IMR-90 (cell line): Measurements from ENCODE around the gene MRC1. TPM values are rescaled to one million over a fixed set of nuclear protein-coding genes. Genes with fewer than 3 reads are reported as not detected.

Experiments
- ATAC-seq: fragments of 200-7000 bp; cut with Tn5 transposase; 2 replicates; pipeline ENCODE4 v1.9.1; 2020; ENCODE audit warnings: low read depth, mild to moderate bottlenecking, moderate library complexity
- BruUV-seq: library from RNA; stranded (reverse); fragments of 400-500 nt; replicated peaks from 2 replicates; lab custom pipeline; 2021; lab: Mats Ljungman, UMichigan
- CTCF ChIA-PET: fragments of 300-600 bp; formaldehyde crosslinking; extraction: SDS; loops from one replicate; lab custom pipeline; 2021; ENCODE audit warnings: antibody characterized with exemption; lab: Yijun Ruan, JAX
- POLR2A ChIA-PET: fragments of 300-600 bp; sonication (Branson Sonifier 250); formaldehyde crosslinking; loops from one replicate; lab custom pipeline; 2022; ENCODE audit warnings: antibody characterized with exemption; ENCODE audit not compliant: unreplicated experiment; lab: Charles Lee
- DNase-seq: peaks from one replicate; pipeline ENCODE4 v3.0.0; 2013
- H2AFZ ChIP-seq: replicated peaks from 2 replicates; pipeline ENCODE3; 2013; ENCODE audit warnings: low read length, mild to moderate bottlenecking; ENCODE audit not compliant: poor library complexity
- H2AK5ac ChIP-seq: 2 replicates; pipeline ENCODE4 v1.6.1; 2013; ENCODE audit warnings: low read depth, low read length, inconsistent platforms
- H2AK9ac ChIP-seq: replicated peaks from 2 replicates; pipeline ENCODE3; 2013; ENCODE audit warnings: mild to moderate bottlenecking, low read depth, low read length, moderate library complexity; ENCODE audit not compliant: poor library complexity
- H2BK120ac ChIP-seq: 2 replicates; pipeline ENCODE4 v1.6.1; 2013; ENCODE audit warnings: low read depth, low read length, inconsistent platforms
- H2BK15ac ChIP-seq: 3 replicates; pipeline ENCODE4 v1.6.1; 2013; ENCODE audit warnings: low read depth, low read length, inconsistent platforms
- H2BK20ac ChIP-seq: 2 replicates; pipeline ENCODE4 v1.6.1; 2013; ENCODE audit warnings: low read depth, mild to moderate bottlenecking, inconsistent platforms, low read length, moderate library complexity
- H2BK5ac ChIP-seq: 2 replicates; pipeline ENCODE4 v1.6.1; 2013; ENCODE audit warnings: mild to moderate bottlenecking, low read depth, low read length, inconsistent platforms; ENCODE audit not compliant: poor library complexity, severe bottlenecking
- H3K14ac ChIP-seq: replicated peaks from 2 replicates; pipeline ENCODE4 v1.6.1; 2013; ENCODE audit warnings: low read depth, low read length, inconsistent platforms
- H3K18ac ChIP-seq: 2 replicates; pipeline ENCODE4 v1.6.1; 2013; ENCODE audit warnings: low read depth, low read length, control low read depth
- H3K23ac ChIP-seq: 2 replicates; pipeline ENCODE4 v1.6.1; 2013; ENCODE audit warnings: low read depth, low read length, inconsistent platforms
- H3K27ac ChIP-seq: 2 replicates; pipeline ENCODE4 v1.5.1; 2013; ENCODE audit warnings: mild to moderate bottlenecking, control low read depth, low read length; ENCODE audit not compliant: insufficient read depth
- H3K27me3 ChIP-seq: 2 replicates; pipeline ENCODE4 v1.6.1; 2013; ENCODE audit warnings: low read length; ENCODE audit not compliant: control insufficient read depth, insufficient read depth
- H3K36me3 ChIP-seq: 2 replicates; pipeline ENCODE4 v1.6.1; 2013; ENCODE audit warnings: low read length, mixed read lengths; ENCODE audit not compliant: control insufficient read depth, insufficient read depth
- H3K4ac ChIP-seq: 2 replicates; pipeline ENCODE4 v1.6.1; 2013; ENCODE audit warnings: low read depth, low read length, inconsistent platforms
- H3K4me1 ChIP-seq: 2 replicates; pipeline ENCODE4 v1.6.1; 2013; ENCODE audit warnings: low read length, mixed read lengths; ENCODE audit not compliant: control insufficient read depth, insufficient read depth
- H3K4me2 ChIP-seq: 2 replicates; pipeline ENCODE4 v1.6.1; 2013; ENCODE audit warnings: low read depth, mild to moderate bottlenecking, control low read depth, low read length, moderate library complexity
- H3K4me3 ChIP-seq: 2 replicates; pipeline ENCODE4 v1.5.1; 2013; ENCODE audit warnings: low read depth, mild to moderate bottlenecking, control low read depth, low read length, moderate library complexity; ENCODE audit not compliant: insufficient read depth
- H3K56ac ChIP-seq: 2 replicates; pipeline ENCODE4 v1.6.1; 2013; ENCODE audit warnings: low read length, inconsistent platforms; ENCODE audit not compliant: insufficient read depth; ENCODE audit errors: extremely low read depth
- H3K79me1 ChIP-seq, 2 experiments: 2 replicates each; pipeline ENCODE4 v1.6.1; 2013; ENCODE audit warnings: low read length in 2 of 2, inconsistent platforms in 1 of 2, low read depth in 1 of 2
- H3K9ac ChIP-seq: 2 replicates; pipeline ENCODE4 v1.6.1; 2013; ENCODE audit warnings: low read depth, low read length, control low read depth
- H3K9me1 ChIP-seq: 2 replicates; pipeline ENCODE4 v1.6.1; 2013; ENCODE audit warnings: low read length, inconsistent platforms; ENCODE audit not compliant: insufficient read depth
- H3K9me3 ChIP-seq: 2 replicates; pipeline ENCODE4 v1.6.1; 2013; ENCODE audit warnings: low read length; ENCODE audit not compliant: control insufficient read depth, insufficient read depth
- H4K20me1 ChIP-seq: 2 replicates; pipeline ENCODE4 v1.6.1; 2013; ENCODE audit warnings: low read length, inconsistent platforms; ENCODE audit not compliant: insufficient read depth
- H4K5ac ChIP-seq: 2 replicates; pipeline ENCODE4 v1.6.1; 2013; ENCODE audit warnings: mild to moderate bottlenecking, low read depth, low read length, control low read depth
- H4K8ac ChIP-seq, 2 experiments: 2 replicates each; pipeline ENCODE4 v1.6.1; 2013; ENCODE audit warnings: low read depth in 2 of 2, low read length in 2 of 2, control low read depth in 1 of 2, inconsistent platforms in 1 of 2
- H4K91ac ChIP-seq: 2 replicates; pipeline ENCODE4 v1.6.1; 2013; ENCODE audit warnings: low read depth, low read length, inconsistent platforms; ENCODE audit not compliant: insufficient read depth
- BHLHE40 ChIP-seq: fragments of 150-350 bp; IDR thresholded peaks from 2 replicates; pipeline ENCODE4 v1.6.1; 2016; ENCODE audit warnings: mild to moderate bottlenecking, low read depth, low read length
- CHD1 ChIP-seq: IDR thresholded peaks from 2 replicates; pipeline ENCODE4 v1.6.1; 2012; ENCODE audit warnings: low read depth, low read length, improper control_type of control experiment
- RFX5 ChIP-seq: IDR thresholded peaks from 2 replicates; pipeline ENCODE4 v1.8.0; 2012; ENCODE audit warnings: low read depth, mild to moderate bottlenecking, low read length, moderate library complexity
- WGBS, 2 experiments: methylation state at CpG; one replicate each; pipeline versions ENCODE4 v1.1.5 to v1.1.7; 2013; ENCODE audit warnings: missing lambda C conversion rate in 2 of 2; ENCODE audit not compliant: insufficient read length in 1 of 2; ENCODE audit errors: extremely low coverage in 2 of 2; 5-methylcytosine and 5-hydroxymethylcytosine counted together
- dilution Hi-C: fragments of 300-500 bp; cut with HindIII; formaldehyde crosslinking; loops from one replicate; pipeline ENCODE4 v1.14.3; 2018; ENCODE audit warnings: low sequenced_read_pairs; ENCODE audit not compliant: unreplicated experiment
- in situ Hi-C: fragments of 300-500 bp; cut with MboI; formaldehyde crosslinking; loops from 3 replicates; pipeline ENCODE4 v1.14.3; 2019; ENCODE audit warnings: low sequenced_read_pairs, inconsistent platforms, mixed read lengths
- intact Hi-C: fragments of 100-400 bp; cut with micrococcal nuclease; formaldehyde crosslinking; loops from 2 replicates; pipeline ENCODE4 v1.10.0; 2022
- polyA plus RNA-seq, 3 experiments: library from polyadenylated mRNA; depleted of rRNA; stranded (reverse); fragments of >200 nt; gene quantifications; 2 replicates each; pipeline ENCODE4 v1.2.3, GENCODE V29; 2012; ENCODE audit warnings: low replicate concordance in 1 of 3
- total RNA-seq: library from RNA; depleted of rRNA; stranded (reverse); fragments of >200 nt; gene quantifications from 2 replicates; pipeline ENCODE4 v1.2.3, GENCODE V29; 2012

Gene MRC1
- total and polyA plus RNA-seq, 2 of the 4 experiments (the other 2 are of a cell fraction): not detected

- Histone ChIP-seq H4K5ac (no peak overlapping the region), H2BK15ac (no peak overlapping the region), H3K56ac (no peak overlapping the region), H3K9me1 (peaks cover 14% of the 10 kb centered on the region), H3K4me3 (no peak overlapping the region), H3K4me1 (peaks cover 4% of the 10 kb centered on the region), H2AK9ac (no peak overlapping the region), H3K18ac (no peak overlapping the region), H3K23ac (no peak overlapping the region), H3K4ac (no peak overlapping the region), H3K79me1 (no peaks in the 10 kb centered on the region), H4K91ac (no peak overlapping the region), H3K36me3 (no peaks in the 10 kb centered on the region), H4K8ac (no peak overlapping the region), H3K4me2 (no peak overlapping the region), H3K9me3 (no peaks in the 10 kb centered on the region), H3K27me3 (no peaks in the 10 kb centered on the region), H2AK5ac (peak overlapping the region; percentile 68; the same call in 1 of the 2 replicates), H3K14ac (peak overlapping the region; percentile 42; the same call in 1 of the 2 replicates), H2BK120ac (no peak overlapping the region), H3K9ac (no peak overlapping the region), H2AFZ (no peak overlapping the region), H2BK20ac (peak overlapping the region; percentile 71; the same call in 1 of the 2 replicates), H3K27ac (no peak overlapping the region), H4K20me1 (no peaks in the 10 kb centered on the region), H2BK5ac (no peak overlapping the region)
- BruUV-seq: no TSS peak
- dilution Hi-C loops (no loop called here), intact Hi-C loops (no loop called here), in situ Hi-C loops (no loop called here)
- ChIA-PET CTCF (interaction anchor here (0.6 kb wide), 1 partner anchor 1122 kb away, joined by 7 read pairs; no protein-coding TSS in a partner anchor), POLR2A (no interaction called here)
- ATAC-seq (no peak), DNase-seq (no peak)
- no CpG with 5 or more reads among the region's 5 CpGs for WGBS, 2 experiments
- no peak for TF ChIP-seq BHLHE40
- no peak for TF ChIP-seq RFX5
- TF ChIP-seq CHD1: no peak
Measured at GRCh38 chr10:17785276-17785930, 23.7 kb upstream of the MRC1 start.
